Loucy (cell line): ENCODE results near the gene MTARC2.

ENCODE experiments used
- H2AFZ ChIP-seq: fragments of 200-600 bp; sonication (generic); 2 replicates; pipeline ENCODE4 v1.6.0; 2016; ENCODE audit warnings: antibody characterized with exemption, mild to moderate bottlenecking, low read length, moderate library complexity
- H3F3A ChIP-seq: fragments of 200-600 bp; 2 replicates; pipeline ENCODE4 v1.6.0; 2016; ENCODE audit warnings: antibody characterized with exemption, low read depth, mild to moderate bottlenecking
- H3K27me3 ChIP-seq: fragments of 200-600 bp; sonication (generic); 2 replicates; pipeline ENCODE4 v1.6.1; 2014; ENCODE audit warnings: low read length, mild to moderate bottlenecking; ENCODE audit not compliant: insufficient read depth, poor library complexity, severe bottlenecking
- H3K36me3 ChIP-seq: fragments of 200-600 bp; sonication (generic); 2 replicates; pipeline ENCODE4 v1.6.1; 2016; ENCODE audit warnings: low read length; ENCODE audit not compliant: insufficient read depth
- H3K4me1 ChIP-seq: fragments of 200-600 bp; sonication (generic); 2 replicates; pipeline ENCODE4 v1.5.1; 2014; ENCODE audit warnings: low read length, mild to moderate bottlenecking; ENCODE audit not compliant: insufficient read depth, poor library complexity, severe bottlenecking
- H3K4me2 ChIP-seq: fragments of 200-600 bp; sonication (generic); 2 replicates; pipeline ENCODE4 v1.6.0; 2014; ENCODE audit warnings: antibody characterized with exemption, low read length, low read depth, mild to moderate bottlenecking; ENCODE audit not compliant: poor library complexity, severe bottlenecking
- H3K4me3 ChIP-seq: fragments of 200-600 bp; sonication (generic); 2 replicates; pipeline ENCODE4 v1.5.1; 2014; ENCODE audit warnings: low read length, mild to moderate bottlenecking, mixed read lengths; ENCODE audit not compliant: poor library complexity, severe bottlenecking
- H3K79me2 ChIP-seq: fragments of 200-600 bp; sonication (generic); 2 replicates; pipeline ENCODE4 v1.6.1; 2014; ENCODE audit warnings: low read length; ENCODE audit not compliant: insufficient read depth
- H3K9ac ChIP-seq: fragments of 200-600 bp; sonication (generic); 2 replicates; pipeline ENCODE4 v1.6.0; 2014; ENCODE audit warnings: mild to moderate bottlenecking, low read depth, low read length, moderate library complexity; ENCODE audit not compliant: poor library complexity, severe bottlenecking
- H3K9me2 ChIP-seq: fragments of 200-600 bp; sonication (generic); replicated peaks from 2 replicates; pipeline ENCODE4 v1.6.1; 2016; ENCODE audit warnings: low read depth, low read length, mixed read lengths
- H3K9me3 ChIP-seq: fragments of 200-600 bp; sonication (generic); 2 replicates; pipeline ENCODE4 v1.6.1; 2014; ENCODE audit warnings: mild to moderate bottlenecking, antibody characterized with exemption, low read length, low read depth; ENCODE audit not compliant: insufficient read depth
- H4K20me1 ChIP-seq: fragments of 200-600 bp; sonication (generic); 2 replicates; pipeline ENCODE4 v1.6.0; 2014; ENCODE audit warnings: antibody characterized with exemption, low read length, mild to moderate bottlenecking; ENCODE audit not compliant: insufficient read depth, poor library complexity, severe bottlenecking
- EZH2phosphoT487 ChIP-seq: fragments of 200-600 bp; IDR thresholded peaks from 2 replicates; pipeline ENCODE4 v1.6.1; 2018; ENCODE audit warnings: antibody characterized with exemption, mild to moderate bottlenecking, moderate library complexity, borderline replicate concordance
- TF ChIP-seq, protein P1 (sequence below): fragments of 200-600 bp; sonication (generic); conservative IDR thresholded peaks from 2 replicates; pipeline ENCODE4 v1.5.1; 2014; ENCODE audit warnings: mild to moderate bottlenecking, antibody characterized with exemption, low read length

The MTARC2 gene

DNA sequence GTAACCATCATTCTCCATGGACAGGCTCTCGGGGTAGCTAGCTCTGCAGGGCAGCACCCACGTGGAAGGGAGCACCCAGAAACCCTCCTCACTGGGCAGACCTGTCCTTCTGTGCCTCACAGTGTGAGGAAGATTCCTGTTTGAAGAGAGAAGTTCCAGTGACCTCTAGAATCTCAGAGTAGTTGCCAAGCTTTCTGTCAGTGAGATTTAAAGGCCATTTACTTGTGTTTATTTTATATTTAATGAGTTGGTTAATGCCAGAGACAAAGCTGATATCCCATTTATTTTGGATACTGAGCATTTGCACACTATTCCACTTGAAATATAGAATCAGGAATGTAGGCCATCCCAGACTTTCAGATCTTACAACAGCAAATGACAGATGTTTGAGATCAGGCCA is 67.3 kb downstream of the MTARC2 start:
- no peaks in the 10 kb centered on the region for H3K79me2 ChIP-seq
- TF ChIP-seq, protein P1, sequence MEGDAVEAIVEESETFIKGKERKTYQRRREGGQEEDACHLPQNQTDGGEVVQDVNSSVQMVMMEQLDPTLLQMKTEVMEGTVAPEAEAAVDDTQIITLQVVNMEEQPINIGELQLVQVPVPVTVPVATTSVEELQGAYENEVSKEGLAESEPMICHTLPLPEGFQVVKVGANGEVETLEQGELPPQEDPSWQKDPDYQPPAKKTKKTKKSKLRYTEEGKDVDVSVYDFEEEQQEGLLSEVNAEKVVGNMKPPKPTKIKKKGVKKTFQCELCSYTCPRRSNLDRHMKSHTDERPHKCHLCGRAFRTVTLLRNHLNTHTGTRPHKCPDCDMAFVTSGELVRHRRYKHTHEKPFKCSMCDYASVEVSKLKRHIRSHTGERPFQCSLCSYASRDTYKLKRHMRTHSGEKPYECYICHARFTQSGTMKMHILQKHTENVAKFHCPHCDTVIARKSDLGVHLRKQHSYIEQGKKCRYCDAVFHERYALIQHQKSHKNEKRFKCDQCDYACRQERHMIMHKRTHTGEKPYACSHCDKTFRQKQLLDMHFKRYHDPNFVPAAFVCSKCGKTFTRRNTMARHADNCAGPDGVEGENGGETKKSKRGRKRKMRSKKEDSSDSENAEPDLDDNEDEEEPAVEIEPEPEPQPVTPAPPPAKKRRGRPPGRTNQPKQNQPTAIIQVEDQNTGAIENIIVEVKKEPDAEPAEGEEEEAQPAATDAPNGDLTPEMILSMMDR = no peak
- TF ChIP-seq EZH2phosphoT487 = no peak
- no peaks in the 10 kb centered on the region for H3K27me3 ChIP-seq
- no peaks in the 10 kb centered on the region for H3K9me2 ChIP-seq
- no peaks in the 10 kb centered on the region for H3K36me3 ChIP-seq
- no peak overlapping the region for H3K4me3 ChIP-seq
- H3K9ac ChIP-seq = no peak overlapping the region
- H3K9me3 ChIP-seq = no peaks in the 10 kb centered on the region
- H3K4me2 ChIP-seq = no peak overlapping the region
- no peaks in the 10 kb centered on the region for H4K20me1 ChIP-seq
- H3K4me1 ChIP-seq = no peaks in the 10 kb centered on the region
- no peak overlapping the region for H2AFZ ChIP-seq
- no peaks in the 10 kb centered on the region for H3F3A ChIP-seq

DNA sequence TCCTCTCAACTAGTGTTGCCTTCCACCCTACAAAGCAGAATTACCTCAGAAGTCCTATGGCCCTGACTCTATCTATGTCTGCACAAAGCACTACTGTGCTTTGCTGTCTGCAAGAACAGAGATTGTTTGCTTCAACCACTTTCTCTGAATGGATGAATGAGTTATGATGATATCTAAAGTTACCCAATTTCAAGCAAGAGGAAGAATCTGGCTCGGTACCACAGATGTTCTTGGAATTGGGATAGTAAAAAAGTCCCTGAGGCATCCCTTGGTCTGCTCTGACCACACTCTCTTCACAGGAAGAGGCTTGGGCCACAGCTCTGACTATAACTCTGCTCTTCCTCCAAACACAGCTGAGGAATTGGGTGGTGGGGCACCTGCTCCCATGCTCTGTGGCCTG is 69.8 kb downstream of the MTARC2 start:
- H3K79me2 ChIP-seq = no peaks in the 10 kb centered on the region
- no peaks in the 10 kb centered on the region for H3F3A ChIP-seq
- no peaks in the 10 kb centered on the region for H3K9me2 ChIP-seq
- H3K4me3 ChIP-seq = no peak overlapping the region
- no peaks in the 10 kb centered on the region for H4K20me1 ChIP-seq
- H3K27me3 ChIP-seq = no peaks in the 10 kb centered on the region
- no peaks in the 10 kb centered on the region for H3K36me3 ChIP-seq
- H3K4me1 ChIP-seq = no peaks in the 10 kb centered on the region
- no peaks in the 10 kb centered on the region for H3K9me3 ChIP-seq
- no peak for TF ChIP-seq EZH2phosphoT487
- TF ChIP-seq, protein P1 = no peak
- H3K4me2 ChIP-seq = no peak overlapping the region
- H2AFZ ChIP-seq = no peak overlapping the region
- H3K9ac ChIP-seq = no peak overlapping the region

DNA sequence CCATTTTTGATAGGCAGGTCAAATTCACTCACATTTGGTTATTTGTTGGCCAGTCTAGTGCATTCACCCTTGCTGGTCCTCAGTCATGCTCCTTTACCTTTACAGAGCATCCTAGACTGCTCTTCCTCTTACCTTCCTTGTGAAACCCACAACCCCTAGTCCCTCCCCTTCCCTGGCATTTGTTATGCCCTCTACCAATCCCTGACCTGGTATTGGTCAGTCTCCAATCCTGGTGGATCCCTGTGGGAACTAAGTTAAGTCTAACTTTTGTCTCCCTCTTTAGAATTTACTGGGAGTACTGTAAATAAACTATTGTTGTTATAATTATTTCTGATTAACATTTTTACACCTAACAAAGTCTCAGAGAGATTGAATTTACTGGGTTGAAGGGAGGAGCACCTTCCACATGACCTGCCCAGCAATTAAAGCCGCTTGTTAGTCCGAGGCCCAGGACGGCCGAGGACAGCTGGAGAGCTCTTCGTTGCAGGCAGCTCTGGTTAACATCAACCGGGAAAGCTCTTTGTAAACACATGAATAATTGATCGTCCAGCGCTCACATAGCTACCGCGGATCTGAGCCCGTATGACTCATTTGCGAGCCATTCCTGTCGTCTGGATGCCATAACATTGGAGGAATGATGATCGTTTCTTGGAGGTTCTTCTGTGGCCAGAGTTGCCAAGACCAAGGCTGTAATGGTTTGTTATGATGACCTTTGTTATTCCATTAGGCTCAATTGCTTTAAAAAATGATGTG is 70.5 kb downstream of the MTARC2 start:
- no peak overlapping the region for H3K9ac ChIP-seq
- no peaks in the 10 kb centered on the region for H3K9me2 ChIP-seq
- no peaks in the 10 kb centered on the region for H3K9me3 ChIP-seq
- TF ChIP-seq, protein P1 = no peak
- no peak for TF ChIP-seq EZH2phosphoT487
- no peaks in the 10 kb centered on the region for H4K20me1 ChIP-seq
- no peak overlapping the region for H3K4me3 ChIP-seq
- no peak overlapping the region for H2AFZ ChIP-seq
- H3K36me3 ChIP-seq = no peaks in the 10 kb centered on the region
- no peaks in the 10 kb centered on the region for H3F3A ChIP-seq
- no peak overlapping the region for H3K4me2 ChIP-seq
- H3K4me1 ChIP-seq = no peaks in the 10 kb centered on the region
- no peaks in the 10 kb centered on the region for H3K27me3 ChIP-seq
- H3K79me2 ChIP-seq = no peaks in the 10 kb centered on the region
